Lower leg skin (tissue), 3 donors: ENCODE data around the gene PPA1.

Experiments used
- CTCF ChIP-seq, 3 donors: fragments of 450-650 bp; IDR thresholded peaks; one replicate each; pipeline ENCODE4 v1.5.1; 2016; ENCODE audit warnings: antibody characterized with exemption in 3 of 3, mild to moderate bottlenecking in 3 of 3, moderate library complexity in 2 of 3
- POLR2A ChIP-seq, 2 donors: fragments of 450-650 bp; IDR thresholded peaks; one replicate each; pipeline ENCODE4 v1.6.1; 2016 to 2017; ENCODE audit warnings: antibody characterized with exemption in 2 of 2, mild to moderate bottlenecking in 1 of 2, moderate library complexity in 1 of 2

GRCh38 chr10:70272925-70273316, 39.7 kb upstream of the PPA1 start:
- TF ChIP-seq CTCF (IDR thresholded peaks at IDR 0.05) (no peak), POLR2A (IDR thresholded peaks at IDR 0.05) (no peak)
